DMS79 (cell line): ENCODE measurements around the gene NUDT14.

Experiments used
- DNase-seq: peaks from one replicate; lab custom pipeline; 2025; lab: John Stamatoyannopoulos, UW

The NUDT14 gene

GRCh38 chr14:105212541-105213300 lies 31.6 kb upstream of the NUDT14 start:
- DNase-seq: peak; percentile 57

- DNase-seq: no peak
Measured at GRCh38 chr14:105211758-105212089, 30.6 kb upstream of the NUDT14 start.

GRCh38 chr14:105211086-105211757 lies 30.1 kb upstream of the NUDT14 start:
- DNase-seq: no peak

GRCh38 chr14:105210266-105211025 lies 29.3 kb upstream of the NUDT14 start:
- DNase-seq: peak; percentile 44

GRCh38 chr14:105209646-105210045 lies 28.5 kb upstream of the NUDT14 start:
- peak; percentile 85 for DNase-seq

- no peak for DNase-seq
Measured at GRCh38 chr14:105209091-105209490, 28.0 kb upstream of the NUDT14 start.

GRCh38 chr14:105208738-105209075 lies 27.6 kb upstream of the NUDT14 start:
- no peak for DNase-seq

- no peak for DNase-seq
Measured at GRCh38 chr14:105207996-105208737, 27.1 kb upstream of the NUDT14 start.

- DNase-seq: no peak
Measured at GRCh38 chr14:105207460-105207901, 26.4 kb upstream of the NUDT14 start.

- no peak for DNase-seq
Measured at GRCh38 chr14:105206873-105207272, 25.8 kb upstream of the NUDT14 start.

- peak; percentile 55 for DNase-seq
Measured at GRCh38 chr14:105205673-105206208, 24.6 kb upstream of the NUDT14 start.

- no peak for DNase-seq
Measured at GRCh38 chr14:105204931-105205672, 24.0 kb upstream of the NUDT14 start.

GRCh38 chr14:105204206-105204930 lies 23.3 kb upstream of the NUDT14 start:
- no peak for DNase-seq

GRCh38 chr14:105203701-105204100 lies 22.6 kb upstream of the NUDT14 start:
- no peak for DNase-seq

- DNase-seq: no peak
Measured at GRCh38 chr14:105203057-105203531, 22.0 kb upstream of the NUDT14 start.

GRCh38 chr14:105201925-105202513 lies 20.9 kb upstream of the NUDT14 start:
- DNase-seq: peak; percentile 30

- no peak for DNase-seq
Measured at GRCh38 chr14:105201156-105201924, 20.2 kb upstream of the NUDT14 start.

GRCh38 chr14:105200641-105201040 lies 19.5 kb upstream of the NUDT14 start:
- no peak for DNase-seq

GRCh38 chr14:105200074-105200473 lies 19.0 kb upstream of the NUDT14 start:
- DNase-seq: no peak
